Activated CD8-positive, alpha-beta memory T cell treated with anti-CD3 and anti-CD28 coated beads, Interleukin-2, amount 10 ng/mL, durations not matched to agents 7 days and 5 days (primary cell): ENCODE data around the gene SH3BP1. TPM values are rescaled to one million over a fixed set of nuclear protein-coding genes. Genes with fewer than 3 reads are reported as not detected.
A peak's percentile ranks its signal among the peaks of the same experiment; 100 is the strongest.
"Not testable (repeated sequence)": the region's sequence is repeated elsewhere in the genome, so short reads cannot be mapped to it uniquely, and the experiment has no call there.

Source experiments
- ATAC-seq: fragments of 150-1000 bp; cut with Tn5 transposase; one replicate; pipeline ENCODE4 v1.10.0; 2021; ENCODE audit warnings: moderate library complexity
- CTCF ChIA-PET: fragments of 350-600 bp; sonication (Branson Sonifier 250); formaldehyde crosslinking; loops from one replicate; lab custom pipeline; 2021; ENCODE audit warnings: antibody characterized with exemption; lab: Charles Lee
- DNase-seq: peaks from one replicate; pipeline ENCODE4 v3.0.0-alpha.2; 2020
- H3K27ac Mint-ChIP-seq: one replicate; pipeline ENCODE4 v1.8.0; 2021; ENCODE audit warnings: mild to moderate bottlenecking, mixed read lengths
- H3K27me3 Mint-ChIP-seq: one replicate; pipeline ENCODE4 v1.8.0; 2021; ENCODE audit warnings: mixed read lengths
- H3K36me3 Mint-ChIP-seq: one replicate; pipeline ENCODE4 v1.8.0; 2021; ENCODE audit warnings: mild to moderate bottlenecking, mixed read lengths
- H3K4me1 Mint-ChIP-seq: one replicate; pipeline ENCODE4 v1.8.0; 2021; ENCODE audit warnings: mixed read lengths
- H3K4me3 Mint-ChIP-seq: one replicate; pipeline ENCODE4 v1.8.0; 2021; ENCODE audit warnings: mild to moderate bottlenecking, moderate library complexity, mixed read lengths
- H3K9me3 Mint-ChIP-seq: one replicate; pipeline ENCODE4 v1.8.0; 2022; ENCODE audit warnings: low read depth, mixed read lengths
- total RNA-seq, 2 experiments: library from RNA; stranded (reverse); gene quantifications; one replicate each; pipeline ENCODE4 v1.2.3, GENCODE V29; 2021

The SH3BP1 gene
- total RNA-seq, 2 experiments from 2014 or later: 231 to 275 TPM

DNA sequence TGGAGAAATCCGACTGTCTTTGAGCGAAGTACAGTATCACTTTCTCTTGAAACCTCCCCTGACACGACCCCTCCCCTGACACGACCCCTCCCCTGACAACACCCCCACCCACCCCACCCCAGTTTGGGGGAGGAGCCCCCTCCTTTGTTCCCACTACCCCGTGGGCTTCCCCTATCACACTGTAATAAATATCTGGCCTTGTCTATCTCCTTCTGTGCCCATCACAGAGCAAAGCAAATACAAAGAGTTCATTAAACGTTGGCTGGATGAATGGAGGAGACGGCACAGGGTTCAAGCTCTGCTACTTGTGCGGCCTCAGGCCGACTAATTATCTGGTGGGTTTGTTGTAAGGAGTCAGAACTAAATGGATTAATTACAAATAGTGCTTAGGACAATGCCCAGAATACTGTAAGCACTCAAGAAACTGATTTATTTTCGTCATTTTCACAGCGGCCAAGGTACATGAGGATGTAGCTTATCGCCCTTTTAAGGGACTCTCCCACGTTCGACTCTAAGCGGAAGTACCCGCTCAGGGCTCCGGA lies 31.5 kb upstream of the SH3BP1 start:
- peaks cover 56% of the 10 kb centered on the region for H3K4me1 Mint-ChIP-seq
- ATAC-seq (peak; percentile 5), DNase-seq (no peak)
- H3K27ac Mint-ChIP-seq: peak overlapping the region; percentile 94
- H3K27me3 Mint-ChIP-seq: no peaks in the 10 kb centered on the region
- CTCF ChIA-PET: interaction anchor here (0.6 to 8.7 kb wide), 27 partner anchors 9 to 1090 kb away, joined by 3 to 156 read pairs (median 6); partner anchors contain the start of genes IFT27, LGALS1, NOL12 and PDXP
- peak overlapping the region; percentile 67 for H3K4me3 Mint-ChIP-seq
- peaks cover 3% of the 10 kb centered on the region for H3K36me3 Mint-ChIP-seq
- H3K9me3 Mint-ChIP-seq: no peaks in the 10 kb centered on the region

GRCh38 chr22:37608477-37609239 lies 30.8 kb upstream of the SH3BP1 start, which contains the start of gene GGA1:
Gene GGA1, plus strand, starts transcription at chr22:37608834. Its CDS starts 27 bp downstream, at chr22:37608861.
- CTCF ChIA-PET: interaction anchor here (0.8 to 8.7 kb wide), 20 partner anchors 9 to 833 kb away, joined by 3 to 156 read pairs (median 12); partner anchors contain the start of genes IFT27, LGALS1, NOL12 and PDXP
- H3K4me1 Mint-ChIP-seq: peaks cover 60% of the 10 kb centered on the region
- ATAC-seq (peak; percentile 80), DNase-seq (peak; percentile 99)
- H3K27me3 Mint-ChIP-seq: no peaks in the 10 kb centered on the region
- H3K9me3 Mint-ChIP-seq: no peaks in the 10 kb centered on the region
- peak within 1 kb of the TSS; percentile 94 for H3K27ac Mint-ChIP-seq
- H3K36me3 Mint-ChIP-seq: peaks cover 3% of the 10 kb centered on the region
- peak within 1 kb of the TSS; percentile 89 for H3K4me3 Mint-ChIP-seq

- DNase-seq (peak; percentile 52), ATAC-seq (no peak)
- CTCF ChIA-PET: interaction anchor here (0.8 to 8.7 kb wide), 14 partner anchors 10 to 410 kb away, joined by 3 to 156 read pairs (median 35); partner anchors contain the start of genes LGALS1, NOL12 and SH3BP1
- H3K4me3 Mint-ChIP-seq: peak overlapping the region; percentile 89
- H3K4me1 Mint-ChIP-seq: peaks cover 58% of the 10 kb centered on the region
- H3K9me3 Mint-ChIP-seq: no peaks in the 10 kb centered on the region
- H3K27me3 Mint-ChIP-seq: no peaks in the 10 kb centered on the region
- H3K27ac Mint-ChIP-seq: peak overlapping the region; percentile 89
- peaks cover 3% of the 10 kb centered on the region for H3K36me3 Mint-ChIP-seq
Observed at GRCh38 chr22:37609240-37610152, 30.0 kb upstream of the SH3BP1 start.

DNA sequence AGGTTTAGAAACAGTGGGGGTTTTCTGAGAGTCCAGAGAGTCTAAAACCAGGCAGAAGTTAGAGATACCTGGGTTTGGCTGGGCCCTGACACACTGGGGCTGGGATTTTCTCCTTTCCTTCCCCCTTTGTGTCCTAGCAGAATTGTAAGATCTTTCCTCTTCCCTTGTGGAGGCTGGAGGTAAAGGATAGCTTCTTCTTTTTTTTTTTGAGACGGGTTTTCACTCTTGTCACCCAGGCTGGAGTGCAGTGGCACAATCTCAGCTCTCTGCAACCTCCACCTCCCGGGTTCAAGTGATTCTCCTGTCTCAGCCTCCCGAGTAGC lies 29.4 kb upstream of the SH3BP1 start:
- CTCF ChIA-PET: interaction anchor here (0.8 to 8.7 kb wide), 10 partner anchors 9 to 410 kb away, joined by 3 to 156 read pairs (median 37); partner anchors contain the start of genes NOL12 and SH3BP1
- H3K27me3 Mint-ChIP-seq, ATAC-seq, DNase-seq, H3K36me3 Mint-ChIP-seq, H3K9me3 Mint-ChIP-seq: not testable (repeated sequence)
- peaks cover 53% of the 10 kb centered on the region for H3K4me1 Mint-ChIP-seq
- peak overlapping the region; percentile 89 for H3K27ac Mint-ChIP-seq
- H3K4me3 Mint-ChIP-seq: peak overlapping the region; percentile 89

DNA sequence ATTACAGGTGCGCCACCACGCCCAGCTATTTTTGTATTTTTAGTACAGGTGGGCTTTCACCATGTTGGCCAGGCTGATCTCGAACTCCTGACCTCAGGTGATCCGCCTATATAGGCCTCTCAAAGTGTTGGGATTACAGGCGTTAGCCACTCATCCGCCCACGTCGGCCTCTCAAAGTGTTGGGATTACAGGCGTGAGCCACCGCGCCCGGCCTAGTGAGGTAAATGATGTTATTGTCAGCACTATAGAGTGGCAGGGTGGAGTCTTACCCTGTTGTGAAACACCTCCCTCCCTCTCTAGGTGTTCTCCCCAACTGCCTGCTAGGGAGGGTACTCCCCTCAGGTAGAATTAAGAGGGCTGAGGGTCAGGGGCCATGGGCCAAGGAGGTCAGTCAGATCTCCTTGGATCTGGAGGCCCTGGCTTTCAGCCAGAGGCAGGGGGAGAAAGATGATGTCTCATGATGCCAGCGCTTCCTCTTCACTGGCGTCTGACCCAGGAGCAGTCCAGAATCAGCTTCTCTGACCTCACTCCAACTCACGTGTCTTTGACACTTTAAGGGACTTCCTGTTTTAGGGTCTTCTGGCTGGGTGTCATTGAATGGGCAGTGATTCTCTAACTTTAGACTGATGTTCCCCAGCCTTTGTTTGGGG lies 28.9 kb upstream of the SH3BP1 start:
- Mint-ChIP-seq H3K4me3 (peak overlapping the region; percentile 89), H3K27me3 (no peaks in the 10 kb centered on the region), H3K4me1 (peaks cover 48% of the 10 kb centered on the region), H3K9me3 (no peaks in the 10 kb centered on the region), H3K27ac (peak overlapping the region; percentile 59), H3K36me3 (peaks cover 5% of the 10 kb centered on the region)
- no peak for ATAC-seq
- CTCF ChIA-PET: interaction anchor here (1.1 to 8.7 kb wide), 7 partner anchors 9 to 74 kb away, joined by 4 to 156 read pairs (median 7); partner anchors contain the start of genes NOL12 and SH3BP1
- DNase-seq: no peak

DNA sequence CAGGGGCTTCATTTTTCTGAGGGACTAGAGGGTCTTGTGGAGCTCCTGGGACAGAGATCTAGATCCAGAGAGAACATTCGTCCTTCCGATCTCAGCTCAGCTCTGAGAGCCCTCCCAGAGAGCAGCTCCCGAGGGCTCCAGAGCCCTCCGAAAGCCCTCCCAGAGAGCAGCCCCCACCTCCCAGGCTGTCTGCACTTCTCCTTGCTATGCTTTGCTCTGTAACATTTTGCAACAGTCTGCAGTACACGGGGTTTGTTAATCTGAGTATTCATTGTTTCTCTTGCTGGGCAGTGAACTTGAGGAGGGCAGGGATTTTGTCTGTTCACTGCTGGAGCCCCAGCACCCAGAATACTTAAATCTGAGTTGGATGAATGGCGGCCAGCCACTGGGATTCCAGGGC lies 28.3 kb upstream of the SH3BP1 start:
- Mint-ChIP-seq H3K36me3 (peaks cover 6% of the 10 kb centered on the region), H3K9me3 (no peaks in the 10 kb centered on the region), H3K27ac (peak overlapping the region; percentile 59), H3K27me3 (no peaks in the 10 kb centered on the region), H3K4me3 (no peak overlapping the region), H3K4me1 (peaks cover 42% of the 10 kb centered on the region)
- no peak for DNase-seq
- ATAC-seq: no peak
- CTCF ChIA-PET: interaction anchor here (0.7 to 8.7 kb wide), 5 partner anchors 11 to 73 kb away, joined by 3 to 98 read pairs (median 6); partner anchors contain the start of gene NOL12

GRCh38 chr22:37616201-37617083 lies 23.0 kb upstream of the SH3BP1 start:
- peaks cover 8% of the 10 kb centered on the region for H3K4me1 Mint-ChIP-seq
- ATAC-seq (no peak), DNase-seq (no peak)
- peaks cover 11% of the 10 kb centered on the region for H3K36me3 Mint-ChIP-seq
- H3K27ac Mint-ChIP-seq: no peak overlapping the region
- no peaks in the 10 kb centered on the region for H3K27me3 Mint-ChIP-seq
- no peaks in the 10 kb centered on the region for H3K9me3 Mint-ChIP-seq
- no peak overlapping the region for H3K4me3 Mint-ChIP-seq
- CTCF ChIA-PET: interaction anchor here (5.4 to 34.1 kb wide), 3 partner anchors 8 to 54 kb away, joined by 38 to 1064 read pairs (median 298); partner anchors contain the start of genes GGA1, LGALS1, NOL12 and PDXP

DNA sequence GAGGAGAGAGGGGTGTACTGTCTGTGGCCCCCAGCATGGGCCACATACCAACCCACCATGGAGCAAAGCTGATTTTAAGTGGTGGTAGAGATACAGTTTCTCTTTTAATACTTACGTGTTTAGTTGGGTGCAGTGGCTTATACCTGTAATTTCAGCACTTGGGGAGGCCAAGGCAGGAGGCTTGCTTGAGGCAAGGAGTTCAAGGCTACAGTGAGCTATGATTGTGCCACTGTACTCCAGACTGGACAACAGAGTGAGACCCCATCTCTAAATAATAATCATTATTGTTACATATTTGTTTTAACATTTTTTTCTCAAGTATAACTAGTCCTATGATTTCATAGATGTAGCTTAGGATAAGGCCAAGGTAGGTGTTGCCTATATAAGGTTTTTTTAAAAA lies 22.0 kb upstream of the SH3BP1 start:
- Mint-ChIP-seq H3K27me3 (no peaks in the 10 kb centered on the region), H3K27ac (no peak overlapping the region), H3K36me3 (peaks cover 13% of the 10 kb centered on the region), H3K4me1 (peaks cover 8% of the 10 kb centered on the region), H3K9me3 (no peaks in the 10 kb centered on the region), H3K4me3 (no peak overlapping the region)
- CTCF ChIA-PET: interaction anchor here (5.4 to 34.1 kb wide), 3 partner anchors 9 to 53 kb away, joined by 38 to 1064 read pairs (median 298); partner anchors contain the start of genes GGA1, LGALS1, NOL12 and PDXP
- ATAC-seq: no peak
- DNase-seq: no peak

- H3K36me3 Mint-ChIP-seq: peaks cover 13% of the 10 kb centered on the region
- CTCF ChIA-PET: interaction anchor here (5.4 to 34.1 kb wide), 3 partner anchors 10 to 52 kb away, joined by 38 to 1064 read pairs (median 298); partner anchors contain the start of genes GGA1, LGALS1, NOL12 and PDXP
- no peak overlapping the region for H3K4me3 Mint-ChIP-seq
- ATAC-seq (no peak), DNase-seq (no peak)
- H3K9me3 Mint-ChIP-seq: no peaks in the 10 kb centered on the region
- no peaks in the 10 kb centered on the region for H3K27me3 Mint-ChIP-seq
- H3K4me1 Mint-ChIP-seq: peaks cover 6% of the 10 kb centered on the region
- no peak overlapping the region for H3K27ac Mint-ChIP-seq
Observed at GRCh38 chr22:37618072-37618656, 21.3 kb upstream of the SH3BP1 start.

GRCh38 chr22:37618674-37619073 lies 20.8 kb upstream of the SH3BP1 start:
- DNase-seq (no peak), ATAC-seq (no peak)
- CTCF ChIA-PET: interaction anchor here (5.4 to 34.1 kb wide), 3 partner anchors 10 to 52 kb away, joined by 38 to 1064 read pairs (median 298); partner anchors contain the start of genes GGA1, LGALS1, NOL12 and PDXP
- Mint-ChIP-seq H3K36me3 (peaks cover 13% of the 10 kb centered on the region), H3K9me3 (no peaks in the 10 kb centered on the region), H3K27ac (no peak overlapping the region), H3K27me3 (no peaks in the 10 kb centered on the region), H3K4me3 (no peak overlapping the region), H3K4me1 (peaks cover 4% of the 10 kb centered on the region)

- H3K27me3 Mint-ChIP-seq: no peaks in the 10 kb centered on the region
- ATAC-seq (no peak), DNase-seq (no peak)
- H3K4me1 Mint-ChIP-seq: peaks cover 10% of the 10 kb centered on the region
- H3K27ac Mint-ChIP-seq: peak overlapping the region; percentile 34
- no peak overlapping the region for H3K4me3 Mint-ChIP-seq
- H3K36me3 Mint-ChIP-seq: peaks cover 14% of the 10 kb centered on the region
- no peaks in the 10 kb centered on the region for H3K9me3 Mint-ChIP-seq
- CTCF ChIA-PET: interaction anchor here (1.1 to 34.1 kb wide), 4 partner anchors 8 to 50 kb away, joined by 4 to 1064 read pairs (median 168); partner anchors contain the start of genes GGA1, LGALS1, NOL12 and PDXP
Observed at GRCh38 chr22:37619991-37620390, 19.5 kb upstream of the SH3BP1 start.
